GDM1 (cell line): ENCODE measurements around the gene IL23A.

Experiments used
- DNase-seq: peaks from one replicate; lab custom pipeline; 2025; lab: John Stamatoyannopoulos, UW

IL23A gene

DNA sequence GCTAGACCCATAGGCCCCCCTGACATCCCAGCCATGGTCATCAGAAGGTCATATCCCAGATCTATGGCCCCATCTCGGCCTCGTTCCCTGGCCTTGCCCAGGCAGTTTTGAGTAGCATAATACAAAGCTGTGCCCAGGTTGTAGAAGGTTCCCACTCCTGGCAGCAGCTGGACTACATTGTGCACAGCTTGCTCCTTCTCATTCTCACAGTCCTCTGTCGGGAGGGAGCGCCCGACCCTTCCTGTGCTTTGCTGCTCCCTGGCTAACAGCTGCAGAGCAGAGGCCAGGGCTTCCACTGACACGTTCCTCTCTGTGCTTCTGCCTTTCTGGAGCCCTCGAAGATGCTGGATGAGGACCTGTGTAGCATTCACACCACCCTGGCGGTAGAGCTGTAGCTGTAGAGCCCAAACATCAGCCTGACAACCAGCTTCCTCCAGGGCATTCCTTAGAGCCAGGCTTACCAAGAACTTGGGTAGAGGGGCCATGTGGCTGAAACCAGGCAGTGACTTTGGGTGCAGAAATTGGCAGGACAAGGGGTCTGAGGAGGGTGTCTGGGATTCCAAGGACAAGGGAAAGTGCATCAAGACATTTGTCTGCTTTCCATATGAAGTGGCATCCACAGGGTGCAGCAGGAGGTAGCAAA lies 22.9 kb downstream of the IL23A start:
- DNase-seq = no peak

GRCh38 chr12:56362130-56363059 lies 23.7 kb downstream of the IL23A start, which contains the start of gene APOF:
APOF (minus strand) TSS chr12:56362857; CDS start chr12:56362745, 112 bp downstream.
- no peak for DNase-seq

DNA sequence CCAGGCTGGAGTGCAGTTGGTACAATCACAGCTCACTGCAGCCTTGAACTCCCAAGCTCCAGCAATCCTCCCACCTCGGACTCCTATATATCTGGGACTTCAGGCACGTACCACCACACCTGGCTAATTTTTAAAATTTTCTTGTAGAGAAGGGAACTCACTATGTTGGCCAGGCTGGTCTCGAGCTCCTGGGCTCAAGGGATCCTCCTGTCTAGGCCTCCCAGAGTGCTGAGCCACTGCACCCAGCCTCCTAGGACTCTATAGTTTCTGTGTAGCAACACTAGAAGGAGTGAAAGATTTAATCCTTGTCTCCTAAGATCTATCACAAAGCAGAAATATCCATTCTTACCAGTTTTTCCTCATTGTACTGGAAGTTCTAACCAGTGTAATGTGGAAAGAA lies 28.3 kb downstream of the IL23A start:
- DNase-seq = no peak

- DNase-seq = no peak
These were observed 34.8 kb downstream of the IL23A start for GRCh38 chr12:56373515-56373914.

DNA sequence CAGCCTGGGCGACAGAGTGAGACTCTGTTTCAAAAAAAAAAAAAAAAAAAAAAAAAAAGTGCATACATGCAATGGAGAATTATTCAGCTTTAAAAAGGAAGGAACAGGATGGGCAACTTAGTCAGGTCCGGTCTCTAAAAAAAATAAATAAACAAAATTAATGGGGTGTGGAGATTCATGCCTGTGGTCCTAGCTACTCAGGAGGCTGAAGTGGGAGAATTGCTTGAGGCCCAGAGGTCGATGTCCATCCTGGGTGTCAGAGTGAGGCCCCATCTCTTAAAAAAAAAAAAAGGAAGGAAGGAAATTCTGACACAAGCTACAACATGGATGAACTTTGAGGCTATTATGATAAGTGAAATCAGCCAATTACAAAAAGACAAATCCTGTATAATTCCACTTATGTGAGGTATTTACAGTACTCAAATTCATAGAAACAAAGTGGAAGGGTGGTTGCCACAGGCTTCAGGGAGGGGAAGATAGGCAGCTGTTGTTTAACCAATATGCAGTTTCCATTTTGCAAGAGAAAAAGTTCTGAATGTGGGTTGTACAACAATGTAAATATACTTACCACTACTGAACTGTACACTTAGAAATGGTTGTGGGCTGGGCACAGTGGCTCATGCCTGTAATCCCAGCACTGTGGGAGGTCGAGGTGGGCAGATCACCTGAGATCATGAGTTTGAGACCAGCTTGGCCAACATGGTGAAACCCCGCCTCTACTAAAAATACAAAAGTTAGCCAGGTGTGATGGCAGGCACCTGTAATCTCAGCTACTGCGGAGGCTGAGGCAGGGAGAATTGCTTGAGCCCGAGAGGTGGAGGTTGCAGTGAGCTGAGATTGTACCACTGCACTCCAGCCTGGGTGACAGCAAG lies 36.3 kb downstream of the IL23A start:
- no peak for DNase-seq

- DNase-seq = no peak
These were observed 37.1 kb downstream of the IL23A start for GRCh38 chr12:56375598-56376434.

GRCh38 chr12:56377310-56377988 lies 38.8 kb downstream of the IL23A start:
- no peak for DNase-seq

DNA sequence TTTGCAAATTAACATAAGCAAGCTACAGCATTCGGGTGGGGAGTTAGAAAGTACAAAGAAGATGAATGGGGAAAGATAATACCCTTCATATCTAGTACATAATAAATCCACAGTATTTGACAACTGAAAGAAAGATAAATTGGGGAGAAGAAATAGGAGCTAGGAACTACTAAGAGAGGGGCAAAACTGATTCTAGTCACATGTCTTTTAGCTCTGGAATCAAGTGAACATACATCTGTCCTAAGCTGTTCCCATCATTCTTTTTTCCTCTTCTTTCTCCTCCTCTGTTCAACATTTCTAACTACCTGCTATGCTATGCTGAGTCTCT lies 39.3 kb downstream of the IL23A start:
- no peak for DNase-seq

DNA sequence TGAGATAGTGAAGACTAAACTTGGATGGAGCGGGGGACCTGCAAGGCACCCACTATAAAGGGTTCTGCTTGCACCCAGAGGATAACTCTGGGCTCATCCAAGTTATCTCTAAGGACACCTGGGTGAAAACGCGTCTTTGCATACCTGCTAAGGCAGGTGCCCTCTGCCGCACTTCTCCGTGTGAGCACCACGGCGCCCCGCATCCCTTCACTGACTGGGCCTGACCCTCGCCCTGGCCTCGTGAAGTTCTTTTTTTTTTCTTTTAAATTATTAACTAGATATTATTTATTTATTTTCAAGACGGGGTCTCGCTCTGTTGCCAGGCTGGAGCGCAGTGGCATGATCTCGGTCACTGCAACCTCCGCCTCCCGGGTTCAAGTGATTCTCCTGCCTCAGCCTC lies 43.9 kb downstream of the IL23A start:
- no peak for DNase-seq

GRCh38 chr12:56385873-56386272 lies 47.2 kb downstream of the IL23A start:
- DNase-seq = no peak

GRCh38 chr12:56387152-56387736 lies 48.6 kb downstream of the IL23A start:
- DNase-seq = no peak

GRCh38 chr12:56389412-56389811 lies 50.7 kb downstream of the IL23A start:
- DNase-seq = no peak
